ENCODE measurements around the gene INPP4B. TPM values are rescaled to one million over a fixed set of nuclear protein-coding genes. Genes with fewer than 3 reads are reported as not detected.

INPP4B gene
- total and polyA plus RNA-seq, 2 of the 4 experiments (the other 2 are of a cell fraction) = 1.8 to 14.0 TPM

- H3K18ac ChIP-seq (ENCODE audit: low read depth, low read length) = no peak overlapping the region; the same call in 1 of the 2 replicates
- ATAC-seq (ENCODE audit: low read depth) = no peak
Measured at GRCh38 chr4:142100941-142101340, 745.2 kb downstream of the INPP4B start.

More at GRCh38 chr4:142100941-142101340, 745.2 kb downstream of the INPP4B start:
- Histone ChIP-seq H3K14ac (replicated peaks; ENCODE audit: low read depth, low read length) (no peak overlapping the region), H3K23ac (ENCODE audit: low read depth, low read length) (no peak overlapping the region), H2BK120ac (ENCODE audit: low read depth, low read length) (no peak overlapping the region), H4K5ac (ENCODE audit: low read depth, low read length) (no peak overlapping the region; the same call in 1 of the 2 replicates), H2BK20ac (ENCODE audit: low read depth, low read length) (no peak overlapping the region), H3K4ac (ENCODE audit: low read depth, low read length) (no peak overlapping the region), H4K20me1 (ENCODE audit: insufficient read depth, low read length) (no peaks in the 10 kb centered on the region), H4K8ac (ENCODE audit: low read depth in 2 of 2, low read length in 2 of 2) (no peak overlapping the region), H3K36me3 (ENCODE audit: control insufficient read depth, insufficient read depth, low read length) (no peaks in the 10 kb centered on the region), H4K91ac (ENCODE audit: insufficient read depth, low read depth, low read length) (no peak overlapping the region), H3K9me1 (ENCODE audit: insufficient read depth, low read length) (no peaks in the 10 kb centered on the region), H3K27ac (ENCODE audit: insufficient read depth, low read length) (no peak overlapping the region), H3K79me1 (ENCODE audit: low read depth in 1 of 2, low read length in 2 of 2) (no peaks in the 10 kb centered on the region), H2BK15ac (ENCODE audit: low read depth, low read length) (no peak overlapping the region), H3K4me2 (ENCODE audit: low read depth, low read length) (no peak overlapping the region), H3K4me1 (ENCODE audit: control insufficient read depth, insufficient read depth, low read length) (peaks cover 2% of the 10 kb centered on the region; the same call in 1 of the 2 replicates), H3K4me3 (ENCODE audit: insufficient read depth, low read depth, low read length) (no peak overlapping the region), H2BK5ac (ENCODE audit: low read depth, low read length, poor library complexity, severe bottlenecking) (no peak overlapping the region), H3K9ac (ENCODE audit: low read depth, low read length) (no peak overlapping the region), H2AK9ac (replicated peaks; ENCODE audit: low read depth, low read length, poor library complexity) (no peak overlapping the region), H3K56ac (ENCODE audit: extremely low read depth, insufficient read depth, low read length) (no peak overlapping the region), H3K9me3 (ENCODE audit: control insufficient read depth, insufficient read depth, low read length) (no peaks in the 10 kb centered on the region), H3K27me3 (ENCODE audit: control insufficient read depth, insufficient read depth, low read length) (no peaks in the 10 kb centered on the region), H2AK5ac (ENCODE audit: low read depth, low read length) (no peak overlapping the region), H2AFZ (replicated peaks; ENCODE audit: low read length, poor library complexity) (no peak overlapping the region)
- no peak for DNase-seq
- in situ Hi-C loops (cut with MboI; ENCODE audit: low sequenced_read_pairs) = loop anchor here (25.0 kb wide), 1 partner anchor 764 kb away; no protein-coding TSS in a partner anchor
- BruUV-seq (replicated peaks) = no TSS peak
- CTCF ChIA-PET = no interaction called here
- no peak for TF ChIP-seq NFE2L2 (IDR thresholded peaks at IDR 0.05; ENCODE audit: low read depth, low read length)
- TF ChIP-seq FOS (IDR thresholded peaks at IDR 0.05; ENCODE audit: low read depth, low read length) = no peak
- TF ChIP-seq CHD1 (IDR thresholded peaks at IDR 0.05; ENCODE audit: low read depth, low read length) = no peak
- TF ChIP-seq ELK1 (IDR thresholded peaks at IDR 0.05; ENCODE audit: borderline replicate concordance, low read depth, low read length) = no peak
- no peak for TF ChIP-seq RFX5 (IDR thresholded peaks at IDR 0.05; ENCODE audit: low read depth, low read length)
- TF ChIP-seq POLR2A (IDR thresholded peaks at IDR 0.05; ENCODE audit: low read depth, low read length) = no peak
- POLR2A ChIA-PET (ENCODE audit: unreplicated experiment) = no interaction called here
- dilution Hi-C loops (cut with HindIII; ENCODE audit: low sequenced_read_pairs, unreplicated experiment) = no loop called here
- intact Hi-C loops (cut with micrococcal nuclease) = no loop called here
